ENCODE measurements around the gene ZBTB18. TPM values are rescaled to one million over a fixed set of nuclear protein-coding genes. Genes with fewer than 3 reads are reported as not detected.

ZBTB18 gene
- total and polyA plus RNA-seq, 2 of the 4 experiments (the other 2 are of a cell fraction) = 10.0 to 16.0 TPM

GRCh38 chr1:244104309-244105060 lies 53.4 kb downstream of the ZBTB18 start:
- Histone ChIP-seq H3K9me1 (ENCODE audit: insufficient read depth, low read length) (no peaks in the 10 kb centered on the region), H3K27me3 (ENCODE audit: control insufficient read depth, insufficient read depth, low read length) (no peaks in the 10 kb centered on the region; the same call in 1 of the 2 replicates), H3K79me1 (ENCODE audit: low read depth in 1 of 2, low read length in 2 of 2) (no peaks in the 10 kb centered on the region), H2AFZ (replicated peaks; ENCODE audit: low read length, poor library complexity) (peak overlapping the region; percentile 2), H3K9me3 (ENCODE audit: control insufficient read depth, insufficient read depth, low read length) (no peaks in the 10 kb centered on the region), H2BK120ac (ENCODE audit: low read depth, low read length) (peak overlapping the region; percentile 29), H2BK20ac (ENCODE audit: low read depth, low read length) (peak overlapping the region; percentile 33; the same call in 1 of the 2 replicates), H3K36me3 (ENCODE audit: control insufficient read depth, insufficient read depth, low read length) (no peaks in the 10 kb centered on the region), H3K4me2 (ENCODE audit: low read depth, low read length) (peak overlapping the region; percentile 56), H2BK5ac (ENCODE audit: low read depth, low read length, poor library complexity, severe bottlenecking) (no peak overlapping the region), H3K56ac (ENCODE audit: extremely low read depth, insufficient read depth, low read length) (no peak overlapping the region), H3K18ac (ENCODE audit: low read depth, low read length) (peak overlapping the region; percentile 47; the same call in 1 of the 2 replicates), H4K20me1 (ENCODE audit: insufficient read depth, low read length) (no peaks in the 10 kb centered on the region), H4K8ac (ENCODE audit: low read depth in 2 of 2, low read length in 2 of 2) (peak overlapping the region; percentile 10 to 12; a peak in 1 of 4 replicates), H3K4me1 (ENCODE audit: control insufficient read depth, insufficient read depth, low read length) (peaks cover 14% of the 10 kb centered on the region), H2AK9ac (replicated peaks; ENCODE audit: low read depth, low read length, poor library complexity) (peak overlapping the region; percentile 10), H2BK15ac (ENCODE audit: low read depth, low read length) (peak overlapping the region; percentile 67; the same call in 2 of the 3 replicates), H3K9ac (ENCODE audit: low read depth, low read length) (no peak overlapping the region), H3K14ac (replicated peaks; ENCODE audit: low read depth, low read length) (no peak overlapping the region), H3K23ac (ENCODE audit: low read depth, low read length) (no peak overlapping the region), H2AK5ac (ENCODE audit: low read depth, low read length) (peak overlapping the region; percentile 30), H3K4ac (ENCODE audit: low read depth, low read length) (peak overlapping the region; percentile 42), H3K27ac (ENCODE audit: insufficient read depth, low read length) (0 out of 2 replicates have a peak overlapping the region, but pooled peaks have one; percentile 13), H3K4me3 (ENCODE audit: insufficient read depth, low read depth, low read length) (no peak overlapping the region), H4K91ac (ENCODE audit: insufficient read depth, low read depth, low read length) (peak overlapping the region; percentile 45), H4K5ac (ENCODE audit: low read depth, low read length) (no peak overlapping the region)
- WGBS, 2 experiments (ENCODE audit: extremely low coverage in 2 of 2, insufficient read length in 1 of 2) = 45% methylated on average over 4 of the region's 10 CpGs; no CpG with 5 or more reads in 1 of the 2 experiments
- ChIA-PET POLR2A (ENCODE audit: unreplicated experiment) (no interaction called here), CTCF (no interaction called here)
- ATAC-seq (ENCODE audit: low read depth) (peak; percentile 98), DNase-seq (peak; percentile 93)
- BruUV-seq (replicated peaks) = no TSS peak
- 0 out of 2 replicates have a peak, but pooled peaks have one; percentile 15 for TF ChIP-seq MAZ (IDR thresholded peaks at IDR 0.05; ENCODE audit: borderline replicate concordance, low read depth, low read length)
- no peak for TF ChIP-seq CHD1 (IDR thresholded peaks at IDR 0.05; ENCODE audit: low read depth, low read length)
- peak; percentile 88 for TF ChIP-seq FOS (IDR thresholded peaks at IDR 0.05; ENCODE audit: low read depth, low read length)
- peak; percentile 32 for TF ChIP-seq RAD21 (IDR thresholded peaks at IDR 0.05; ENCODE audit: low read length)
- TF ChIP-seq BHLHE40 (IDR thresholded peaks at IDR 0.05; ENCODE audit: low read depth, low read length) = peak; percentile 39; the same call in 1 of the 2 replicates
- TF ChIP-seq RFX5 (IDR thresholded peaks at IDR 0.05; ENCODE audit: low read depth, low read length) = no peak
- 0 out of 2 replicates have a peak, but pooled peaks have one; percentile 5 for TF ChIP-seq NFE2L2 (IDR thresholded peaks at IDR 0.05; ENCODE audit: low read depth, low read length)
- TF ChIP-seq SMC3 (IDR thresholded peaks at IDR 0.05; ENCODE audit: low read depth, low read length) = 0 out of 2 replicates have a peak, but pooled peaks have one; percentile 13
- no peak for TF ChIP-seq POLR2A (IDR thresholded peaks at IDR 0.05; ENCODE audit: low read depth, low read length)
- peak; percentile 5; the same call in 1 of the 2 replicates for TF ChIP-seq MAFK (IDR thresholded peaks at IDR 0.05; ENCODE audit: low read depth, low read length)
- TF ChIP-seq, protein P1, sequence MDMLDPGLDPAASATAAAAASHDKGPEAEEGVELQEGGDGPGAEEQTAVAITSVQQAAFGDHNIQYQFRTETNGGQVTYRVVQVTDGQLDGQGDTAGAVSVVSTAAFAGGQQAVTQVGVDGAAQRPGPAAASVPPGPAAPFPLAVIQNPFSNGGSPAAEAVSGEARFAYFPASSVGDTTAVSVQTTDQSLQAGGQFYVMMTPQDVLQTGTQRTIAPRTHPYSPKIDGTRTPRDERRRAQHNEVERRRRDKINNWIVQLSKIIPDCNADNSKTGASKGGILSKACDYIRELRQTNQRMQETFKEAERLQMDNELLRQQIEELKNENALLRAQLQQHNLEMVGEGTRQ (IDR thresholded peaks at IDR 0.05; ENCODE audit: low read depth, low read length) = no peak
- TF ChIP-seq RCOR1 (IDR thresholded peaks at IDR 0.05; ENCODE audit: insufficient replicate concordance, low read length) = peak; percentile 55
- intact Hi-C loops (cut with micrococcal nuclease) = loop anchor here (5.0 to 10.0 kb wide), 2 partner anchors 50 to 187 kb away; partner anchors contain the start of gene ZBTB18
- dilution Hi-C loops (cut with HindIII; ENCODE audit: low sequenced_read_pairs, unreplicated experiment) = no loop called here
- in situ Hi-C loops (cut with MboI; ENCODE audit: low sequenced_read_pairs) = no loop called here

Data from IMR-90 (cell line).